ENCODE measurements around the gene TMOD3.
"Not testable (repeated sequence)": the region's sequence is repeated elsewhere in the genome, so short reads cannot be mapped to it uniquely, and the experiment has no call there.

Gene TMOD3

GRCh38 chr15:51865317-51865716 is 35.9 kb downstream of the TMOD3 start:
- no peak for DNase-seq

GRCh38 chr15:51866161-51866560 is 36.7 kb downstream of the TMOD3 start:
- no peak for DNase-seq

DNA sequence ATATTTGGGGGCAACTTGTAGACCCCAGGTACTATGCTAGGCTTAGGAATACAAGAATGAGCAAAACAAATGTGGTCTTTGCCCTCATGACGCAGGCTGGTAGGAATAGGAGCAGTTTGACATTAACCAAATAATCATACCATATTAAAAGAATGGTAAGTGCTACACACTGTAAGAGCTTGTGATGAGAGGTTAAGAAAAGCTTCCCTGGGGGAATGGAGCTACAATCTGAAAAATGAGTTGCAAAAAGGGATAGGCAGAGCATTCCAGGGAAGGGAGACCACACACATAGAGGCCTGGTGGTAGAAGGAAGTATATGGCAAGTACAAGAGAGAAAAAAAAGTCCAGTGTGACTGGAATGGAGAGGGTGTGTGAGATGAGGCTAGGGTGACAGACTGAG is 37.3 kb downstream of the TMOD3 start:
- no peak for DNase-seq

DNA sequence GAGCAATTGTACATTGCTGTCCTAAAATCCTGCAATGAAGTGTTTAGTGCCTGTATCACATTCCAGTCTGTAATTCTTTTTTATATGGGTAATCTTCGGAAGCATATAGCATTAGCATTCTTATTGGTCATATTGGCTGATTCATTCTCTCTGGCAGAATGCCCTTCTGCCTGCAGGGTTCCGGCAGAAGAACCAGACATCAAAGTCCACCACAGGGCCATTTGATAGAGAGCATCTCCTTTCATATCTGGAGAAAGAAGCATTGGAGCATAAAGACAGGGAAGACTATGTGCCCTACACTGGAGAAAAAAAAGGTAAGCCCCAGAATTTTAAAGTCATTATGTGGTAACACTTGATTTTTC is 39.6 kb downstream of the TMOD3 start:
- no peak for DNase-seq

- DNase-seq = no peak
Observed at GRCh38 chr15:51870774-51871173, 41.3 kb downstream of the TMOD3 start.

- DNase-seq = no peak
Observed at GRCh38 chr15:51874751-51875644, 45.5 kb downstream of the TMOD3 start.

DNA sequence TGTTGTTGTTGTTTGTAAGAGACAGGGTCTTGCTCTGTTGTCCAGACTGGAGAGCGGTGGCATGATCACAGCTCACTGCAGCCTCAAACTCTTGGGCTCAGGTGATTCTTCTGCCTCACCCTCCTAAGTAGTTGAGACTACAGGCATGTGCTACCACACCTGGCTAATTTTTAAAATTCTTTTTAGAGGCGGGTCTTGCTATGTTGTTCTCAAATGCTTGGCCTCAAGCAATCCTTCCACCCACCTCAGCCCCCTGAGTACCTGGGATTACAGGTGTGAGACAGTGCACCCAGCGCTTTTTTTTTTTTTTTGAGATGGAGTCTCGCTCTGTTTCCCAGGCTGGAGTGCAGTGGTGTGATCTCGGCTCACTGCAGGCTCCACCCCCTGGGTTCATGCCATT is 46.7 kb downstream of the TMOD3 start:
- no peak for DNase-seq

DNA sequence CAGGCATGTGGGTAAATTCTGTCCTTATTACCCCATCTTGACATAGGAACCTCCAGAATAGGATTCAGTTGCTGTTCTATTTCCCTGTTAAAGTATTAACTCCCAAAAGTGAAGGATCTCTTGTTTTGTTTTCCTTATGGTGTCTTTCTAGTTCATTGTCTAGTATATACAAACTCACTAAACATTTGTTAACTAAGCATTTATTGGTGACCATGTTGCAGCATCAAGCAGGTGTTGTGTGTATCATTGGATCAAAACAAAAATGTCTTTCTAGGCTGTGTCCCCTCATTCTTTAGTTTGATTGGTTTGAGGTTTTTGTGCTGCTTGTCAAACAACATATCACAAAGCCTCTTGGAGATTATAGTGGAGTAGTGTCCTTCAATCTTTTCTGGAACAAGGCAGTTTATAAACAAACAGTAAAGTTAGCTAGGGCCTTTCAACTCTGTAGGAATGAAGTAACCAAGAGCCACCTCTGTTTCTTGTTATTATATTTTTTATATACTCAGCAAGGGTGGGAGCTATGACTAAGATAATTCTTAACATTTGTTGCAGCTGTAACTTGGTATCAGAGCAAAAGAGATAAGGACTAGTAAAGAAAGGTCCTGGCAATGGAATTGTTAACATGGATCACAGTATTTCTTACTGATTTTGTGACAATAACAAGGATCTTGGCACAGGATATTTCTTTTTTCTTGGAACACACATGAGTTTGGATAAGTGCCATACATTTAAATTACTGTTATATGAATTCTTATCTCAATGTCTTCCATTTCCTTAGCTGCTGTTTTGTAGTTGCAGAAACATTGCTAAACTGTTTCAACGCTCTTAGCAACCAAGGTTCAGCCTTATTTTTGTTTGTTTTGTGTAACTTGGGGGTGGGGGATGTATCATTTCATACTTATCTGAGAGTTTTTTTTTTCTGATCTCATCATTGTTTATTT is 49.3 kb downstream of the TMOD3 start:
- DNase-seq = no peak

DNA sequence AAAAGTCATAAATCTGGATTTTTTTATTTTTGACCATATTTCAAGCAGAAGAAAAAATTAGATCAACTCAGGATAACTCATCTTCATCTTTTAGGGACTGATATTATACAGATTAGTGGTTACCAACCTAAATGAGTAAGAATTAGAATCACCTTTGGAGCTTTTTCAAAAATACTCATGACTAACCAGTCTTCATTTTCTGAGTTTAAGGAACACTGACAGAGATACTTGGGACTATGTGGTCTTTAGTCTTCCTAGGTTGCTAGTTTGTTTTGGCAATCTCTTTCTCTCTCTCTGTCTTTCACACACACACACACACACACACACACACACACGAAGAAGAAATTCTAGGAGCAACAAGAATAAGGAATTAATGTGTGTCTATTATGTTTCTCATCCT is 50.1 kb downstream of the TMOD3 start:
- DNase-seq = no peak

GRCh38 chr15:51883271-51883837 is 53.9 kb downstream of the TMOD3 start:
- peak; percentile 42 for DNase-seq

DNA sequence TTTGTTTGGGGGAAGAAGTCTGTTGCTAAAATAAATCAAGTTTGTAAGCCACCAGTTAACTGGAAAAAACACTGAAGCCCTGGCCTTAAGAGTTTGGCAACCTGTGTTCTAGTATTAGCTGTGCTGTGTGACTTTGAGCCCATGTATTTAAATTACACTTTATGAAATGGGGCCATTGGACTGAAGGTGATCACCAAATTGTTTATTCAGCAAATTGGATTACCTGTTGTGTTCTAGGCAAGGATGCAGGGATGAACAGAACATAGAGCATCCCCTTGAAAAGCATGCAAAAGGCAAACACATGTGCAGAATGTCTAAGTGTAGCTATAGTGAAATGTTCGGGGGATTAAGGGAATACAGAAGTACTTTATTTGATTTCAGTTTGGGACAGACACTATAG is 54.6 kb downstream of the TMOD3 start:
- DNase-seq = no peak

GRCh38 chr15:51884517-51885236 is 55.2 kb downstream of the TMOD3 start:
- no peak for DNase-seq

- not testable (repeated sequence) for DNase-seq
Observed at GRCh38 chr15:51885758-51886157, 56.3 kb downstream of the TMOD3 start.

DNA sequence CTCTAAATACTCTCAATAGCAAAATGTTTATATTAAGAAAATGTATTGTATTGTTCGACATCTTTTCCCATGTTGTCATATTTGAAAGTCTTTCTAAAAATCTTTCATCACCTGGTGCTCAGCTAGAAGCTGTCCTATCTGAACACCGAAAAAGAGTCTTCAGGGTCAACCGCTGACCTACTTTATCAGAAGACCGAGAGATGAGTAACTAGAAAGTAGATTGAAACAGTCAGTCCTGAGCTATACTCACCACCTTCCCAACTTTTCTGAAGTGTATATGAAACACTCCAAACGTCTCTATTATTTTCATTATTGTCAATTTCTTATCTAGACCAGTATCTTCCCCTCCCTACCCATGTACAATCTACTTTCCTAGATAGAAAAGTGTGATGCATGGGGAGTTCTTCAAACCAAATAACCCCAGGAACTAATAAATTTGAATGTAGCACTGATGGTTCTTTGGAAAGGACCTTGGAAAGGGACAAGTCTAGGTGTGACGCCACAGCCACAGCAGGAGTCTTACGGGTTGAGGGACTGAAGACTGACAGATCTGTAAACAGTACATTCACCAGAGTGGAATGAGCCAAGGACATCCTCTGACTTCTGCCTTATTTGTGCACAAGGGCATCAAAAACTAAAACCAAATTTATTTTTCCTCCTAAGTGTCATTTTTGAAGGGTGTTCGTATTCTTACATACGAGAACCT is 58.6 kb downstream of the TMOD3 start:
- no peak for DNase-seq

DNA sequence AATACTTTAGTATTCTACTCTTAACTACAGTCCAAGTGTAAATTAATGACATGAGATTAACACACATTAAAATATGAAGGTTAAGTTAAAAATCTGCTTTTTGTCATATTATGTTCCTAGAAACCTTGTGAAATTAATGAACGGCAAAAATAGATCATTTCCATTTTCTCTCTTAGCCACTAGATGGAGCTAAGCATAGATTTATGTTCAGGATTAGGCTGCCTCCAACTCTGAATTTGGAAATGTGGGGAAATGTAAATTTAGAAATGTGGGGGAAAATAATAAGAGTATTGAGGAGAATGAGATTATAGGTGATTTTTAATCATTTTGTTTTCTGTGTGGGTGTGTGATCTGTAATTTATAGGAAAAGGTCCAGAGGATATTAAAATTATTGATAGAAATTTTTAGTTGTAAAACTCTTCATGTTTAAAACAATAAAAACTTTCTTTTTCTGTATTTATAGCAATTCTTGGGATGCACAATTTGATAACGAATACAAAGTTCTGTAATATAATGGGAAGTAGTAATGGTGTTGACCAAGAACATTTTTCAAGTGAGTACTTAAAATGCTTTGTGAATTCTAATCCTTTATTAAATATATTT is 59.2 kb downstream of the TMOD3 start:
- no peak for DNase-seq

DNA sequence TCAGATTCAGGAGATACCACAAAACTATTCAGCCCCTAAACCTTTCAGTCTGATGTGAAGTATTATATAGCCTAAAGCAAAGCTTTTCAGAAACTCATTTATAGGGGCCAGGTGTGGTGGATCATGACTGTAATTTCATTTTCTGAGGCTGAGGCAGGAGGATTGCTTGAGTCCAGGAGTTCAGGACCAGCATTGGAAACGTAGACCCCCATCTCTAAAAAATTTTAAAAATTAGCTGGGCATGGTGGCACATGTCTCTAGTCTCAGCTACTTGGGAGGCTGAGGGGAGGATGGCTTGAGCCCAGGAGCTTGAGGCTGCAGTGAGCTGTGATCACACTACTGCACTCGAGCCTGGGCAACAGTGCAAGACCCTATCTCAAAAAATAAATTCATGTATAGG is 60.0 kb downstream of the TMOD3 start:
- no peak for DNase-seq

- DNase-seq = no peak
Observed at GRCh38 chr15:51904421-51904820, 75.0 kb downstream of the TMOD3 start.

- DNase-seq = no peak
Observed at GRCh38 chr15:51904931-51905330, 75.5 kb downstream of the TMOD3 start.

GRCh38 chr15:51907136-51907862 is 77.8 kb downstream of the TMOD3 start:
- DNase-seq = no peak

DNA sequence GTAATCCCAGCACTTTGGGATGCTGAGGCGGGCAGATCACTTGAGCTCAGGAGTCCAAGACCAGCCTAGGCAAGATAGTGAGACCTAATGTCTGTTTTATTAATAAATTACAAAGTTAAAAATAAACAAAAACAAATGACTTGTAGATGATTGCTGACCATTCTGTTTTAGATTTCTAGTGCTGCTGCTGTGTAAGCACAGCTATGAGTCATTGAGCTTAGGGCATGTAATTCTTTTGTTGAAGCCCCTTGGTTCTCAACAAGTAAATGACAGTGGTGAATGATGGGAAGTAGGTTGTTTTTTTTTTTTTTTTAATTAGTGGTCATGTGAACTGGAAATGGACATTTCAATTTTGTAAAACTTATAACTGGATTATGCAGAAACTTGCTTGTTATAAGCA is 78.9 kb downstream of the TMOD3 start:
- no peak for DNase-seq

GRCh38 chr15:51909584-51909983 is 80.1 kb downstream of the TMOD3 start:
- DNase-seq = no peak
